ENCODE measurements around the gene NRP2.

DNA sequence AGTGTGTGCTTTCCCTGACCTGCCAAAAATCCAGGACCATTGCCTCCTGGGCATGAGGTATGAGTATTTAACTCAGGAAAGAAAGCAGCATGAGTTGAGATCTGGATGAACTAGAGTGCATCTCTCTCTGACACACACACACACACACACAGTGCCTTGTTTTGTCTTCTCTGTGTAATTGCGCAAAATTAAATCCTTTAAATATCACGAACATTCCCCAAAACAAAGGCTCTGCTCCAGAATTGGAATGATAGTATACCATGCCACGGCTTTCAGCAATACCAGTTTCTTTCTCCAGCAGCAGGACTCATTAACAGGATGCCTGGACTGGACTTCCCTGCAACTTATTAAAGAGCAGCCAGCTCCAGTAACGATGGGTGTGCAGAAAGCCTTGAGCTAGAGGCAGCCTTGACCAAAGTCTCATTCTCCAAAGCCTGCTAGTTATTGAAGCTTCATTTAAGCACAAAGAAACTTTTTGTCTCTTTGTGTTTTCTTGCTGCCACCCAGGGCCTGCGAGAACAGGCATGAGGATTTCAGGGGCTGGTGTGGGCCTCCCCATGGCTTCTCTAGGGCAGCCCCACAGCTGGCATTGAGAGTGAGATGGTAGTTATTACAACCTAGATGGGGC, 101.7 kb downstream of the NRP2 start:
- TF ChIP-seq CTCF (IDR thresholded peaks at IDR 0.05; ENCODE audit: insufficient read depth, low read depth, low read length) (no peak), EZH2 (IDR thresholded peaks at IDR 0.05; ENCODE audit: insufficient read depth, low read length) (no peak)

All from astrocyte (in vitro differentiated cells and primary cell).